NCI-H146 (cell line): ENCODE data around the gene SLC17A2.

Experiments used
- DNase-seq: peaks from one replicate; lab custom pipeline; 2025; lab: John Stamatoyannopoulos, UW

SLC17A2 gene

GRCh38 chr6:25886066-25886465 is 44.4 kb downstream of the SLC17A2 start:
- DNase-seq: no peak

GRCh38 chr6:25883991-25884390 is 46.5 kb downstream of the SLC17A2 start:
- DNase-seq: no peak

- no peak for DNase-seq
Measured at GRCh38 chr6:25883536-25883935, 47.0 kb downstream of the SLC17A2 start.

GRCh38 chr6:25882051-25882496 is 48.4 kb downstream of the SLC17A2 start:
- DNase-seq: no peak

- DNase-seq: no peak
Measured at GRCh38 chr6:25880601-25881000, 49.9 kb downstream of the SLC17A2 start.

GRCh38 chr6:25878721-25879322 is 51.7 kb downstream of the SLC17A2 start:
- no peak for DNase-seq

GRCh38 chr6:25875926-25876602 is 54.4 kb downstream of the SLC17A2 start:
- DNase-seq: no peak

GRCh38 chr6:25875563-25875905 is 55.0 kb downstream of the SLC17A2 start:
- no peak for DNase-seq

GRCh38 chr6:25874822-25875562 is 55.5 kb downstream of the SLC17A2 start:
- no peak for DNase-seq

- no peak for DNase-seq
Measured at GRCh38 chr6:25874118-25874517, 56.4 kb downstream of the SLC17A2 start, which contains the start of gene SLC17A3. Gene SLC17A3, minus strand, starts transcription at chr6:25874243. Its CDS starts 5,856 bp downstream, at chr6:25868387.

- no peak for DNase-seq
Measured at GRCh38 chr6:25872814-25873213, 57.7 kb downstream of the SLC17A2 start.

- DNase-seq: no peak
Measured at GRCh38 chr6:25869840-25870239, 60.7 kb downstream of the SLC17A2 start.

- no peak for DNase-seq
Measured at GRCh38 chr6:25868436-25869183, 61.9 kb downstream of the SLC17A2 start.

- DNase-seq: no peak
Measured at GRCh38 chr6:25866011-25866410, 64.5 kb downstream of the SLC17A2 start.

GRCh38 chr6:25863360-25863759 is 67.1 kb downstream of the SLC17A2 start:
- DNase-seq: no peak
